NCI-H2196 treated with DMSO at 0.1 percent for 48 hours (cell line): ENCODE results near the gene TNFRSF12A.
"Not testable (repeated sequence)": the region's sequence is repeated elsewhere in the genome, so short reads cannot be mapped to it uniquely, and the experiment has no call there.

ENCODE experiments used
- DNase-seq: peaks from one replicate; lab custom pipeline; 2025; ENCODE audit not compliant: unreplicated experiment; lab: John Stamatoyannopoulos, UW

Gene TNFRSF12A

GRCh38 chr16:3045758-3046640 is 25.8 kb downstream of the TNFRSF12A start, which contains the start of gene MMP25:
Gene MMP25 (plus strand): TSS chr16:3046561. CDS start chr16:3046918, 357 bp downstream.
- no peak for DNase-seq

GRCh38 chr16:3046641-3047386 is 26.6 kb downstream of the TNFRSF12A start:
- no peak for DNase-seq

DNA sequence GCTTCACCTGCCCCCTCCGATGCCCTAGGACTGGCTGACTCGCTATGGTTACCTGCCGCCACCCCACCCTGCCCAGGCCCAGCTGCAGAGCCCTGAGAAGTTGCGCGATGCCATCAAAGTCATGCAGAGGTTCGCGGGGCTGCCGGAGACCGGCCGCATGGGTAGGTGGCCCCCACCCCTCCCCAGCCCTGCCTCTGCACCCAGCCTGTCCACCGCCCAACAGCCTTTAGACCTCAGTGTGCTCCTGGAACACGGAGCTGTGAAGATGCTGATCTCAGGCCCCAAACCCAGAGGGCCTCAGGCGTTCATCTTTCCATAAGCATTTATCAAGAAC is 27.2 kb downstream of the TNFRSF12A start:
- no peak for DNase-seq

DNA sequence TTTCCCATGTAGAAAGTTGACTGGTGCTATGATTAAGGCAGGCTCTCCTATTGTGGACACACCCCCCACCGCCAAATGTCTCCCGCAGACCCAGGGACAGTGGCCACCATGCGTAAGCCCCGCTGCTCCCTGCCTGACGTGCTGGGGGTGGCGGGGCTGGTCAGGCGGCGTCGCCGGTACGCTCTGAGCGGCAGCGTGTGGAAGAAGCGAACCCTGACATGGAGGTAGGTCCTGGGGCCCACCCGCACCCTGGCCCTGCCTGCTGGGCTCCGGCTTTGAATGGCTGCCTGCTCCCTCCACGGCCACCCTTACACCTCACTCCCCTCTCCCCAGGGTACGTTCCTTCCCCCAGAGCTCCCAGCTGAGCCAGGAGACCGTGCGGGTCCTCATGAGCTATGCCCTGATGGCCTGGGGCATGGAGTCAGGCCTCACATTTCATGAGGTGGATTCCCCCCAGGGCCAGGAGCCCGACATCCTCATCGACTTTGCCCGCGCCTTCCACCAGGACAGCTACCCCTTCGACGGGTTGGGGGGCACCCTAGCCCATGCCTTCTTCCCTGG is 29.8 kb downstream of the TNFRSF12A start:
- DNase-seq, result no peak

DNA sequence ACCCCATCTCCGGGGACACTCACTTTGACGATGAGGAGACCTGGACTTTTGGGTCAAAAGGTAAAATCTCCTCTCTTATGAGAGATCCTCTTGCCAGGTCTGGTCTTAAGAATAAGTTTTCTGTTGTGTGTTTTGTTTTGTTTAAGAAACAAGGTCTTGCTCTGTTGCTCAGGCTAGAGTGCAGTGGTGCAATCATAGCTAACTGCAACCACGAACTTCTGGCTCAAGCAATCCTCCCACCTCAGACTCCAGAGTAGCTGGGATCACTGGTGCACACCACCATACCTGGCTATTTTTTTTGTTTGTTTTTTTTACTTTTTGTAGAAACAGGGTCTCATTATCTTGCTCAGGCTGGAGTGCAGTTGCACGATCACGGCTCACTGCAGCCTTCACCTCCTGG is 30.3 kb downstream of the TNFRSF12A start:
- no peak for DNase-seq

DNA sequence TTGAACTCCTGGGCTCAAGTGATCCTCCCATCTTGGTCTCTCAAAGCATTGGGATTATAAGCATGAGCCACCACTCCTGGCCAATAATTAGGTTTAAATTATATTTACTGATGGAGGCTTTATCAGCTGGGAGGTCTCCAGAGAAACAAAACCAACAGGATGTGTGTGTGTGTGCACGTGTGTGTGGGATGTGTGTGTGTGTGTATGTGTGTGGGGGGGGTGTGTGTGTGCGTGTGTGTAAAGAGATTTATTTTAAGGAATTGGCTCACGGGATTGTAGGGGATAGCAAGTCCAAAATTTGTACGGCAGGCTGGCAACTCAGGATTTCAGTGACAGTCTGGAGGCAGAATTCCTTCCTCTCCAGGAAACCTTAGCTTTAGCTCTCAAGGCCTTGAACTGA is 30.8 kb downstream of the TNFRSF12A start:
- DNase-seq, result no peak

- no peak for DNase-seq
Measured at GRCh38 chr16:3051494-3051893, 31.3 kb downstream of the TNFRSF12A start.

- DNase-seq, result not testable (repeated sequence)
Measured at GRCh38 chr16:3052571-3053329, 32.6 kb downstream of the TNFRSF12A start.

DNA sequence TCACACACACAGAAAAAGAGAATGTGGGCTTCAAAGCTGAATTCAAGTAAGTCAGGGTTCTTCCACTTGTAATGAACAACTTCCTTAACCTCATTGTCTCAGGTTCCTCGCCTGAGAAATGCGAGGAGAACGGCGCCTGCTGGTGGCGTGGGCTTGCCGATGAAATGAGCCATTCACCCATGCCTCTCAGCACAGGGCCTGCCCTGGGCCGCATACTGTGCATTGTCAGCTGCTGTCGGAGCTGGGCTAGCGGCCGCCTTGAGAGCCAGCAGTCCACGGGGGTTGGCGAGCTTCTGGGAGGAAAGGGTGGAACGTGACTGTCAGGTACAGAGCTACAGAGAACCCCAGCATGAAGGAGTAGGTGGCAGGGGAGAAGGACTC is 33.2 kb downstream of the TNFRSF12A start:
- not testable (repeated sequence) for DNase-seq

- DNase-seq, result no peak
Measured at GRCh38 chr16:3054965-3055733, 35.0 kb downstream of the TNFRSF12A start.

- not testable (repeated sequence) for DNase-seq
Measured at GRCh38 chr16:3055734-3056115, 35.6 kb downstream of the TNFRSF12A start.

DNA sequence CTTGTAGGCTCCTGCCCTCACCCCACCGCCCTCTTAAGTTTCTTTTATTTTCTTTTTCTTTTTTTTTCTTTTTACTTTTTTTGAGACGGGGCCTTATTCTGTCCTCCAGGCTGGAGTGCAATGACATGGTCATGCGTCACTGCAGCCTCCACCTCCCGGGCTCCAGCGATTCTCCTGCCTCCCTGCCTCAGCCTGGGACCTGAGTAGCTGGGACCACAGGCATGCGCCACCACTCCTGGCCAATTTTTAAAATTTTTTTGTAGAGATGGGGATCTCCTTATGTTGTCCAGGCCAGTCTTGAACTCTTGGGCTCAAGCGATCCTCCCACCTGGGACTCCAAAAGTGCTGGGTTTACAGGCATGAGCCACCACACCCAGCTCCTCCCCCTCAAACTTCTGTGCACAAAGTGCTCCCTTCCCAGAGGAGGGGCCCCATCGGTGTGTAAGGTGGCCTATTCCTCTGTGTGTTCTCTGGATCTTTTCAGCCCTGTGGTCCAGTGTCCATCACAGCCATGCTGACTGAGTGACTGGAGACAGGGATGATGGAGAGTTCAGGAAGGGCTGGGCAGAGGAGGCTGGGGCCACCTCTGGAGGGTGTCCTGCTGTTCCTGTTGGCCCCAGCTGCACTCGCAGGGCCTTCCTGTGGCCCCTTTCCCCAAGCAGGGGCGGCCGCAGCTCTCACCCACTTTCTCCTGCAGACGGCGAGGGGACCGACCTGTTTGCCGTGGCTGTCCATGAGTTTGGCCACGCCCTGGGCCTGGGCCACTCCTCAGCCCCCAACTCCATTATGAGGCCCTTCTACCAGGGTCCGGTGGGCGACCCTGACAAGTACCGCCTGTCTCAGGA is 36.4 kb downstream of the TNFRSF12A start:
- no peak for DNase-seq

DNA sequence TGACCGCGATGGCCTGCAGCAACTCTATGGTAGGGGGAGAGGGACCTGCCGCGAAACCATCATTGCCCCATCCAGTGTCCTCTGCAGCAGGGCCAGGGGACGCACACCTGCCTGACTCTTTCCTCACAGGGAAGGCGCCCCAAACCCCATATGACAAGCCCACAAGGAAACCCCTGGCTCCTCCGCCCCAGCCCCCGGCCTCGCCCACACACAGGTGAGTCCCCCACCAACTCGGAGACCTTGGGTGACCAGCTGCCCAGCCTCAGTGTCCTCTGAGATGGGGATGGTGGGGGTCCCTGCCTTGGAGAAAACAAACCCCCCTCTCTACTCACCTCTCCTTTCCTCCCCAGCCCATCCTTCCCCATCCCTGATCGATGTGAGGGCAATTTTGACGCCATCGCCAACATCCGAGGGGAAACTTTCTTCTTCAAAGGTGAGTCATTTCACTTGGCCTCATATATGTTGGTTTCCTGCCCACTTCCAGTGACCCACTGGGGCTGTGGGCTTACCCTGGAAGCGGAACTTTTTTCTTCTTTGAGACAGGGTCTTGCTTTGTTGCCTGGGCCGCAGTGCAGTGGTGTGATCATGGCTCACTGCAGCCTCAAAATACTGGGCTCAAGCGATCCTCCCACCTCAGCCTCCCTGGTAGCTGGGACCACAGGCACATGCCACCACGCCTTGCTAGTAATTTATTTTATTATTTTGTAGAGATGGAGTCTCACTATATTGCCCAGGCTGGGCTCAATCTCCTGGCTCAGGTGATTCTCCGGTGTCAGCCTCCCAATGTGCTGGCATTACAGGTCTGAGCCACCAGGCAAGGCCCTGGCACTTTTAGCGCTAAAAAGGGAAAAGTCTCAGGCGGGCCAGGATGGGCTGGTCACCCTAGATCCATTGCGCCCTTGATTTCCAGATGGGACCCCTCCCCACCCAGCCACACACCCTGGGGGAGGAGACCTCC is 37.3 kb downstream of the TNFRSF12A start:
- DNase-seq, result no peak

GRCh38 chr16:3058139-3059030 is 38.2 kb downstream of the TNFRSF12A start:
- DNase-seq, result no peak

- DNase-seq, result peak; percentile 61
Measured at GRCh38 chr16:3059041-3059722, 39.0 kb downstream of the TNFRSF12A start.

DNA sequence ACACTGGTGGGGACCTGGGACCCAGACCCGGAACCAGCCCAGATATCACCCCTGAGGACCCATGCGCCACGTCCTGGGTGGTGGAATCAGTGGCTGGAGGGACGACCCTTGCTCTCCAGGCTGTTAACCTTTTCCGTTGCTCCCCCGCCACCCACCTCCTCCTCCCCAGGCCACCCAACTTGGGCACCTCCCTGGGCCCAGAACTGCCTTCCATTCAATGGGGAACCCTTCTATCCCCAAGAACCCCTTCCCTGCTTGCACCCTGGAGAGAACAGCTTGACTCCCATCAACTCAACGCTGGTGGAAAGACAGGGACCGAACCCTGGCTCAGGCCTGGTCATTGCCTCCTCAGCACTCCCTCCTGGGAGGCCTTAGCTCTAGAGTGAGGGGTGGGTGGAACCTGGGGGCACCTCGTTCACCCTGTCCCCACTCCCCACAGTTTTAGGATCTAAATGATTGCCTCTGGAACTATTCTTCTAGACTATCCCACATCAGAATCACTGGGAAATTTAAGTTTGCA is 39.6 kb downstream of the TNFRSF12A start:
- DNase-seq, result no peak
